BJ (cell line): ENCODE data around the gene GRM7. TPM values are rescaled to one million over a fixed set of nuclear protein-coding genes. Genes with fewer than 3 reads are reported as not detected.

Experiments
- CTCF ChIA-PET: fragments of 350-600 bp; formaldehyde crosslinking; extraction: SDS; loops from one replicate; lab custom pipeline; 2021; ENCODE audit warnings: antibody characterized with exemption, inconsistent platforms; lab: Yijun Ruan, JAX
- POLR2A ChIA-PET: fragments of 300-600 bp; sonication (Branson Sonifier 250); formaldehyde crosslinking; extraction: SDS; loops from one replicate; lab custom pipeline; 2021; ENCODE audit warnings: antibody characterized with exemption; lab: Charles Lee
- DNase-seq: peaks from one replicate; pipeline ENCODE4 v3.0.0-alpha.2; 2011; ENCODE audit warnings: low read depth
- H3K27me3 ChIP-seq: 2 replicates; pipeline ENCODE4 v1.6.0; 2011; ENCODE audit warnings: low read length; ENCODE audit not compliant: control insufficient read depth, insufficient read depth
- H3K36me3 ChIP-seq: 2 replicates; pipeline ENCODE4 v1.5.1; 2011; ENCODE audit warnings: low read length; ENCODE audit not compliant: control insufficient read depth, insufficient read depth
- H3K4me3 ChIP-seq: 2 replicates; pipeline ENCODE4 v1.5.1; 2011; ENCODE audit warnings: low read depth, mild to moderate bottlenecking, control low read depth, low read length
- polyA plus RNA-seq: library from polyadenylated mRNA; depleted of rRNA; stranded (reverse); fragments of >200 nt; gene quantifications from 2 replicates; pipeline ENCODE4 v1.2.3, GENCODE V29; 2011
- TF ChIP-seq, protein P1 (sequence below): IDR thresholded peaks from 2 replicates; pipeline ENCODE4 v1.5.1; 2011; ENCODE audit warnings: low read depth, mild to moderate bottlenecking, control low read depth, inconsistent platforms, low read length, moderate library complexity; ENCODE audit not compliant: insufficient read depth

Gene GRM7
- polyA plus RNA-seq, 1 experiment: not detected

DNA sequence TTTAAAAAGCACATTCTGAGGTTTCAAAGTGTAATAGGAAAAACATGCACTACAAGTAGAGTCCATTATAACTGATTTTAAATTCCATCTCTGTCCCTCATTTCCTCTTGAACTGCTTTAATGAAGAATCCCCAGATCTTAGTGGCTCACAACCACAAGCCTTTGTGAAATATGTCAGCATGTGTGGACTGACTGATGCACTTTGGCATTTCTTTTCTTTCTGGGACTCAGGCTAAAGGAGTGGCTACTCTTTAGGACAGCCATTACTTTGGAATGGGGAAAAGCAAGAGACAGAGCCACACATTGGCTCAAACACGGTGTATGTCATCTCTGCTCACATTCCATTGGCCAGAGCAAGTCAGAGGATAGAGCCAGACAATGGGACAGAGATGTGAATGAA, 139.6 kb downstream of the GRM7 start:
- H3K27me3 ChIP-seq: no peaks in the 10 kb centered on the region
- no peak for DNase-seq
- ChIA-PET CTCF (no interaction called here), POLR2A (no interaction called here)
- H3K36me3 ChIP-seq: no peaks in the 10 kb centered on the region
- TF ChIP-seq, protein P1, sequence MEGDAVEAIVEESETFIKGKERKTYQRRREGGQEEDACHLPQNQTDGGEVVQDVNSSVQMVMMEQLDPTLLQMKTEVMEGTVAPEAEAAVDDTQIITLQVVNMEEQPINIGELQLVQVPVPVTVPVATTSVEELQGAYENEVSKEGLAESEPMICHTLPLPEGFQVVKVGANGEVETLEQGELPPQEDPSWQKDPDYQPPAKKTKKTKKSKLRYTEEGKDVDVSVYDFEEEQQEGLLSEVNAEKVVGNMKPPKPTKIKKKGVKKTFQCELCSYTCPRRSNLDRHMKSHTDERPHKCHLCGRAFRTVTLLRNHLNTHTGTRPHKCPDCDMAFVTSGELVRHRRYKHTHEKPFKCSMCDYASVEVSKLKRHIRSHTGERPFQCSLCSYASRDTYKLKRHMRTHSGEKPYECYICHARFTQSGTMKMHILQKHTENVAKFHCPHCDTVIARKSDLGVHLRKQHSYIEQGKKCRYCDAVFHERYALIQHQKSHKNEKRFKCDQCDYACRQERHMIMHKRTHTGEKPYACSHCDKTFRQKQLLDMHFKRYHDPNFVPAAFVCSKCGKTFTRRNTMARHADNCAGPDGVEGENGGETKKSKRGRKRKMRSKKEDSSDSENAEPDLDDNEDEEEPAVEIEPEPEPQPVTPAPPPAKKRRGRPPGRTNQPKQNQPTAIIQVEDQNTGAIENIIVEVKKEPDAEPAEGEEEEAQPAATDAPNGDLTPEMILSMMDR: no peak
- no peak overlapping the region for H3K4me3 ChIP-seq

DNA sequence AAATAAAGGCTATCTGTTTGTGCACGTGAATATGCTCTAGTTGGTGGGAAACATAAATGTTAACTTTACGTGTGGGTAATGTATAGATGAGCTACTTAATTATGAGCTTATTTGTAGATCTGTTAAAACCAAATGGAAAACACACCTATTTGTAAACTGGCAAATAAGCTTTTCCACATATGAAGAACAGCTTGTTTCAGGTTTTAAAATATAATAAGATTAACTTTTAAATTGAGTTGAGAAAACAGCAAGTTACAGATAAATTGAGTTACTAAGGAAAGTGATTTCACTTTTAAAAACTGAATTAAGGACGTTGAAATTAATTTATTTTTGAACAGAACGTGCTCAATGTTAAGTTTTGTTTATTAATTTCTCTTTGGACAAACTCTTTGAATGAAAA, 140.5 kb downstream of the GRM7 start:
- no peaks in the 10 kb centered on the region for H3K27me3 ChIP-seq
- no peak for DNase-seq
- TF ChIP-seq, protein P1: no peak
- H3K36me3 ChIP-seq: no peaks in the 10 kb centered on the region
- H3K4me3 ChIP-seq: no peak overlapping the region
- ChIA-PET POLR2A (no interaction called here), CTCF (interaction anchor here (0.7 kb wide), 1 partner anchor 1653 kb away, joined by 3 read pairs; no protein-coding TSS in a partner anchor)

DNA sequence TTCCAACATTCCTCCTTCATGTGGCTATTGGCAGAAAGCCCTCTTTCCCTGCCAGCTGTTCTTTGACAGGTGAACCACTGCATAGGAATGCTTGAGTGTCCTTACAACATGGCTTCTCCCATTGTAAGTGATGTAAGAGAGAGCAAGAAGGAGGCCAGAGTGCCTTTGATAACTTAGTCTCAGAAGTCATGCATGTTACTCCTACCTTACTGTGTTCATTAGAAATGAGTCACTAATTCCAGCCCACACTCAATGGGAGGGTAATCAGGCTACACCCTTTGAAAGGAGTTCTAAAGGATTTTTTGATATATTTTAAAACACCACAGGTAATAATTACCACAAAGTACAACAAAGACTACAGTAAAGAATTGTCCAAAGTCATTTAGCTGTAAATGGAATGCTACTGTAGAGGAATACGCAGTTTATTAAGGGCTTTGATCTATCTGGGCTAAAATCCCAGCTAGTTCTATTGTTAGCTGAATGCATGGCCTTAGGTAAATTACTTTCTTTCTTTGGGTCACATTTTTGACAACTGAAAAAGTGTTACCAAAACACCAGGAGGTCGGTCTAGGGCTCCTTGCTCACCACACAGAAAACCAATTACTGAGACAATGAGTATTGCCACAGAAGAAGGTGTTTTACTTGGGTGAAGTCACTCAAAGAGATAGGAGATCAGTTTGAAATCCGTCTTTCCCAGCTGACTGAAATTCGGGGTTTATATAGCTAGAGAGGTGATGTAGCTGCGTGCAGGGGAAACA, 154.9 kb downstream of the GRM7 start:
- H3K36me3 ChIP-seq: no peaks in the 10 kb centered on the region
- CTCF ChIA-PET: no interaction called here
- DNase-seq: no peak
- no peak overlapping the region for H3K4me3 ChIP-seq
- POLR2A ChIA-PET: no interaction called here
- TF ChIP-seq, protein P1: no peak
- H3K27me3 ChIP-seq: no peaks in the 10 kb centered on the region

DNA sequence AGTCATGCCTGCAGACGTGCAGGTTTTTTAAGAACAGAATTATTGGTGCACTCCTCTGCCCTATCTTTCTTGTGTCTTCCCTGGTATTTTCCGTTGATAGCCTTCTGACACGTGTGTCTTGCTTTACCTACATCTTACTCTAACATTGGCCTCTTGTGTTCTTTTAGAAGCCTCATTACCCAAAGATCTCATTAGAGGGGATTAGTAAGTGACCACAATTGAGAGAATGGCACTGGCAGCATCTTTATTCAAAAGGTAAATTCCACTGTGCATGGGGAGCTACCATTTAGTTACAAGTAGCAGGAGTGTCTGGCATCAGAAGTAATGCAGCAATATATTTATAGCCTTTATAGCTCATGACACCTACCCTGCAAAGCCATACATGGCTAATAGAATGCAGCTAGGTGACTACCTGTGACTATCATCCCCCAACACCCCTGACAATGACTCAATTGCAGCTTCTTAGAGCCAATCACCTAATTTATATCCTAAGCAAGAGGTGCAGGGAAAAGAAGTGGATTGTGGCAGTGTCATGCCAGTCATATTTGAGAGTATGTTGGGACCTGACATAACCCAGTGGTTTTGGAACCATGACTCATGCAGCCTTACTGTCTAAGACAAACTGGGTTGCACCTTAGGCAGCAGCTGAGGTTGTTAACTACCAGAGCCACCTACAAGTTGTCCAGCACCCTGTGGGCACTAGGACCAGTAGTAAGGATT, 164.8 kb downstream of the GRM7 start:
- CTCF ChIA-PET: no interaction called here
- H3K36me3 ChIP-seq: no peaks in the 10 kb centered on the region
- no peak for DNase-seq
- TF ChIP-seq, protein P1: no peak
- no peak overlapping the region for H3K4me3 ChIP-seq
- POLR2A ChIA-PET: no interaction called here
- no peaks in the 10 kb centered on the region for H3K27me3 ChIP-seq

DNA sequence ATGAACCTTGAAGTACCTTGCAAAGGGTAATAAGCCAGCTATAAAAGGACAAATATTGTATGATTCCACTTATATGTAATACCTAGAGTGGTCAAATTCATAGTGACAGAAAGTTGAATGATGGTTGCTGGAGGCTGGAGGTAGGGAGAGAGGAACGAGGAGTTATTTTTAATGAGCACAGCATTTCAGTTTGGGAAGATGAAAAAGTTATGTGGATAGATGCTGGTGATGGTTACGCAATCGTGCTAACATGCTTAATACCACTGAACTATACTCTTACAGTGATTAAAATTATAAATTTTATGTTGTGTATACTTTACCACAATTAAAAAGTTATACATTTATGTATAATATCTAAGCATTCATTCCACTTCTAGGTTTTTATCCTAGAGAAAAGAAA, 168.6 kb downstream of the GRM7 start:
- DNase-seq: no peak
- ChIA-PET POLR2A (no interaction called here), CTCF (no interaction called here)
- TF ChIP-seq, protein P1: no peak
- Histone ChIP-seq H3K27me3 (no peaks in the 10 kb centered on the region), H3K36me3 (no peaks in the 10 kb centered on the region), H3K4me3 (no peak overlapping the region)
